Retinal pigment epithelial cell (primary cell): ENCODE results near the gene LHFPL2.

Source experiments
- DNase-seq: peaks from one replicate; pipeline ENCODE4 v3.0.0-alpha.2; 2010; ENCODE audit warnings: low read depth
- H3K4me3 ChIP-seq: 2 replicates; pipeline ENCODE4 v1.5.1; 2011; ENCODE audit warnings: mild to moderate bottlenecking, low read length, control low read depth, moderate library complexity
- CTCF ChIP-seq: conservative IDR thresholded peaks from 2 replicates; pipeline ENCODE4 v1.5.1; 2011; ENCODE audit warnings: low read depth, low read length, control low read depth, inconsistent platforms

Gene LHFPL2

DNA sequence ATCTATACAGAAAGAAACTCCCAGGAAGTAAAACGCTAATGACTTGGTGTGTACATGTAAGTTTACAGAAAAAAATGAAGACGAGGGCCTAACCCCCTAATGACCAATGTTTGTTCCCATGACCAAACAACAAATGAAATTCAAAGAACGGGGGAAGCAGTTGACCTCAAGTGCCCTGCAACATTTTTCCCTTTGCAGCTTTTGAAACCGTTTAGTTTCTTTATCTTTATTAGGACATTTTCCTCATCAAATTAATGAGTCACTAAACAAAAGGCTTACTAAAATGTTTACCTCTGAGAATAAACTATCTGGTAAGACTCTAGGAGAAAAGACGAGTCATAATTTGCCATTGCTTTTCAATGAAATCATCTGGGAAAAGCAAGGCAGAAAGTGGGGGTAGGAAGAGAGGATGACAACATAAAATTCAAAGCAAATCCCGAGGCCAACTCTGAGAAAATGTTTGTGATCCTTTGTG lies 57.4 kb downstream of the LHFPL2 start:
- TF ChIP-seq CTCF: no peak

GRCh38 chr5:78589923-78590322 lies 58.6 kb downstream of the LHFPL2 start:
- DNase-seq: no peak

More for the DNA sequence above, 57.4 kb downstream of the LHFPL2 start:
- DNase-seq: no peak
- no peak overlapping the region for H3K4me3 ChIP-seq

GRCh38 chr5:78588507-78588906 lies 60.1 kb downstream of the LHFPL2 start:
- DNase-seq: no peak
- no peak for TF ChIP-seq CTCF
- no peak overlapping the region for H3K4me3 ChIP-seq

More at GRCh38 chr5:78589923-78590322, 58.6 kb downstream of the LHFPL2 start:
- no peak overlapping the region for H3K4me3 ChIP-seq
- TF ChIP-seq CTCF: no peak

- no peak for DNase-seq
Measured at GRCh38 chr5:78587775-78588291, 60.7 kb downstream of the LHFPL2 start.

GRCh38 chr5:78587081-78587774 lies 61.3 kb downstream of the LHFPL2 start:
- TF ChIP-seq CTCF: no peak
- no peak for DNase-seq
- H3K4me3 ChIP-seq: no peak overlapping the region

More at GRCh38 chr5:78587775-78588291, 60.7 kb downstream of the LHFPL2 start:
- no peak for TF ChIP-seq CTCF
- no peak overlapping the region for H3K4me3 ChIP-seq

GRCh38 chr5:78586251-78586650 lies 62.3 kb downstream of the LHFPL2 start:
- no peak overlapping the region for H3K4me3 ChIP-seq
- DNase-seq: no peak

More at GRCh38 chr5:78586251-78586650, 62.3 kb downstream of the LHFPL2 start:
- TF ChIP-seq CTCF: no peak
